DND-41 (cell line): ENCODE results near the gene NUMA1.
A peak's percentile ranks its signal among the peaks of the same experiment; 100 is the strongest.

Experiments
- ATAC-seq: fragments of 200-7000 bp; cut with Tn5 transposase; 3 replicates; pipeline ENCODE4 v1.9.1; 2021; ENCODE audit warnings: low read depth; ENCODE audit not compliant: insufficient read depth
- DNase-seq: peaks from one replicate; pipeline ENCODE4 v3.0.0-alpha.2; 2020
- H2AFZ ChIP-seq: 2 replicates; pipeline ENCODE4 v1.6.0; 2012; ENCODE audit warnings: low read depth, low read length
- H3K27ac ChIP-seq: 2 replicates; pipeline ENCODE4 v1.5.1; 2012; ENCODE audit warnings: low read length, inconsistent platforms
- H3K27me3 ChIP-seq: fragments of 200-600 bp; sonication (generic); 2 replicates; pipeline ENCODE4 v1.6.0; 2012; ENCODE audit warnings: low read length, mild to moderate bottlenecking, inconsistent platforms; ENCODE audit not compliant: insufficient read depth, poor library complexity
- H3K36me3 ChIP-seq: 2 replicates; pipeline ENCODE4 v1.5.1; 2012; ENCODE audit warnings: low read length, inconsistent platforms; ENCODE audit not compliant: insufficient read depth
- H3K4me1 ChIP-seq: 2 replicates; pipeline ENCODE4 v1.5.1; 2012; ENCODE audit warnings: mild to moderate bottlenecking, low read length; ENCODE audit not compliant: insufficient read depth
- H3K4me2 ChIP-seq: 2 replicates; pipeline ENCODE4 v1.6.0; 2012; ENCODE audit warnings: mild to moderate bottlenecking, moderate library complexity, low read length, inconsistent platforms; ENCODE audit not compliant: insufficient read depth
- H3K4me3 ChIP-seq, 2 experiments: fragments of 200-600 bp in 1 of 2; shearing (Covaris generic) in 1 of 2; 2 replicates each; pipeline ENCODE4 v1.5.1; 2012 to 2016; ENCODE audit warnings: inconsistent platforms in 2 of 2, low read length in 2 of 2, mild to moderate bottlenecking in 2 of 2, low read depth in 1 of 2, moderate library complexity in 1 of 2
- H3K79me2 ChIP-seq: 2 replicates; pipeline ENCODE4 v1.6.0; 2012; ENCODE audit warnings: low read length, inconsistent platforms; ENCODE audit not compliant: insufficient read depth
- H3K9ac ChIP-seq: 2 replicates; pipeline ENCODE4 v1.6.0; 2012; ENCODE audit warnings: low read depth, mild to moderate bottlenecking, inconsistent platforms, low read length, moderate library complexity
- H3K9me3 ChIP-seq: 2 replicates; pipeline ENCODE4 v1.5.1; 2012; ENCODE audit warnings: low read length, moderate library complexity, mild to moderate bottlenecking, inconsistent platforms; ENCODE audit not compliant: insufficient read depth, severe bottlenecking
- H4K20me1 ChIP-seq: 2 replicates; pipeline ENCODE4 v1.6.0; 2012; ENCODE audit warnings: low read length; ENCODE audit not compliant: insufficient read depth
- EZH2 ChIP-seq: IDR thresholded peaks from 3 replicates; pipeline ENCODE4 v1.6.1; 2012; ENCODE audit warnings: borderline replicate concordance, low read depth, mild to moderate bottlenecking, moderate library complexity, low read length, inconsistent platforms; ENCODE audit not compliant: severe bottlenecking
- TF ChIP-seq, protein P1 (sequence below): IDR thresholded peaks from 2 replicates; pipeline ENCODE4 v1.5.1; 2012; ENCODE audit warnings: borderline replicate concordance, low read length, moderate library complexity, mild to moderate bottlenecking; ENCODE audit not compliant: poor library complexity, severe bottlenecking; ENCODE audit errors: extremely low read depth

The NUMA1 gene

DNA sequence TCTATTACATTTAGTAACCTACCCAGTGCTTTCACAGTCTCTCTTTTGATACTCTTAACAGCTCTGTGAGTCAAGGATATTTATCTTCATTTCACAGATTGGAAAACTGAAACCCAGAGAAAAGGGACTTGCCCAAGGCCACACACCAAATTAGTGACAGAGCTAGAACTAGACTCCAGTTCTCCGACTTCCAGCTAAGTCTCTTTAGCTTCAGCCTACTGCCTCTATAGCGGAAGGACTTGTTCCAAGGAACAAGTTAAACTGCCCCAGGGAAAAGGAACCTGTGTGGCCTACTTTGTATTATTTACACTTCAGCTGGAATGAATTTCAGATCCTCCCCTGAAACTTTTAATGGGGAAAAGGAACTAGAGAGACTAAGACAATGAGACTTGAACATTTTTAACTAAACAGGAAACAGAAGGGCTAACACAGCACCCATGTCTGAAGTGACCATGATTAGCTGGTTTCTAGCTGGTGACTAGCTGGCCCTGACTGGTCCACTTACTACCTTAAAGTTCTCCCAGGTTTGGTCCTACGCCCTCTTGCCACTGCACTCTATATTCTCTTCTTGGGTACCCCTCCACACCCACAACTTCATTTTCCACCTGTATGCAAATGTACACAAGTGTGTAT, 1.6 kb upstream of the NUMA1 start:
- peaks cover 36% of the 10 kb centered on the region for H3K4me1 ChIP-seq
- H3K79me2 ChIP-seq: peaks cover 33% of the 10 kb centered on the region
- no peaks in the 10 kb centered on the region for H3K9me3 ChIP-seq
- 0 out of 2 replicates have a peak overlapping the region, but pooled peaks have one; percentile 73 for H2AFZ ChIP-seq
- H3K36me3 ChIP-seq: peaks cover 14% of the 10 kb centered on the region
- H3K9ac ChIP-seq: no peak overlapping the region
- no peak for ATAC-seq
- peak overlapping the region; percentile 79; the same call in 1 of the 2 replicates for H3K27ac ChIP-seq
- no peak for TF ChIP-seq EZH2
- TF ChIP-seq, protein P1, sequence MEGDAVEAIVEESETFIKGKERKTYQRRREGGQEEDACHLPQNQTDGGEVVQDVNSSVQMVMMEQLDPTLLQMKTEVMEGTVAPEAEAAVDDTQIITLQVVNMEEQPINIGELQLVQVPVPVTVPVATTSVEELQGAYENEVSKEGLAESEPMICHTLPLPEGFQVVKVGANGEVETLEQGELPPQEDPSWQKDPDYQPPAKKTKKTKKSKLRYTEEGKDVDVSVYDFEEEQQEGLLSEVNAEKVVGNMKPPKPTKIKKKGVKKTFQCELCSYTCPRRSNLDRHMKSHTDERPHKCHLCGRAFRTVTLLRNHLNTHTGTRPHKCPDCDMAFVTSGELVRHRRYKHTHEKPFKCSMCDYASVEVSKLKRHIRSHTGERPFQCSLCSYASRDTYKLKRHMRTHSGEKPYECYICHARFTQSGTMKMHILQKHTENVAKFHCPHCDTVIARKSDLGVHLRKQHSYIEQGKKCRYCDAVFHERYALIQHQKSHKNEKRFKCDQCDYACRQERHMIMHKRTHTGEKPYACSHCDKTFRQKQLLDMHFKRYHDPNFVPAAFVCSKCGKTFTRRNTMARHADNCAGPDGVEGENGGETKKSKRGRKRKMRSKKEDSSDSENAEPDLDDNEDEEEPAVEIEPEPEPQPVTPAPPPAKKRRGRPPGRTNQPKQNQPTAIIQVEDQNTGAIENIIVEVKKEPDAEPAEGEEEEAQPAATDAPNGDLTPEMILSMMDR: no peak
- H3K4me2 ChIP-seq: peak overlapping the region; percentile 75
- H3K4me3 ChIP-seq: no peak overlapping the region
- no peak for DNase-seq
- no peaks in the 10 kb centered on the region for H3K27me3 ChIP-seq
- peaks cover 18% of the 10 kb centered on the region for H4K20me1 ChIP-seq

DNA sequence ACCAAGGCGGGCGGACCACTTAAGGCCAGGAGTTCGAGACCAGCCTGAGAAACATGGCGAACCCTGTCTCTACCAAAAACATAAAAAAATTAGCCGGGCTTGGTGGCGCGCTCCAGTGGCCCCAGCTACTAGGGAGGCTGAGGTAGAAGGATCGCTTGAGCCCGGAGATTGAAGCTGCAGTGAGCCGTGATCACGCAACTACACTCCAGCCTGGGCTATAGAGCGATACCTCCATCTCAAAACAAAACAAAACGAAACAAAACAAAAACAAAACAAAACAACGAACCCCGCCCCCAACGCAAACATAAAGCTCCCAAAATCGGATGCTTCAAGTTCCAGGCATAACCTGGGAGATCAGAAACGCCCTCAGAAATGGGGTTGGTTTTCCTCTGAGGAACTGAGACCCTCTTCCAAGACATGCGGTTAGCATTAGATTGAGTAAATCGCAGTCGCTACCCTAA, 872 bp upstream of the NUMA1 start:
- H2AFZ ChIP-seq: peak overlapping the region; percentile 73
- peak overlapping the region; percentile 19 to 61; a peak in 3 of 4 replicates for H3K4me3 ChIP-seq
- peaks cover 13% of the 10 kb centered on the region for H3K36me3 ChIP-seq
- TF ChIP-seq EZH2: no peak
- no peaks in the 10 kb centered on the region for H3K9me3 ChIP-seq
- H3K79me2 ChIP-seq: peaks cover 41% of the 10 kb centered on the region
- H3K27me3 ChIP-seq: no peaks in the 10 kb centered on the region
- H3K9ac ChIP-seq: peak overlapping the region; percentile 58
- H3K4me2 ChIP-seq: peak overlapping the region; percentile 75
- DNase-seq: no peak
- peaks cover 18% of the 10 kb centered on the region for H4K20me1 ChIP-seq
- peak overlapping the region; percentile 79 for H3K27ac ChIP-seq
- ATAC-seq: no peak
- peaks cover 36% of the 10 kb centered on the region for H3K4me1 ChIP-seq

DNA sequence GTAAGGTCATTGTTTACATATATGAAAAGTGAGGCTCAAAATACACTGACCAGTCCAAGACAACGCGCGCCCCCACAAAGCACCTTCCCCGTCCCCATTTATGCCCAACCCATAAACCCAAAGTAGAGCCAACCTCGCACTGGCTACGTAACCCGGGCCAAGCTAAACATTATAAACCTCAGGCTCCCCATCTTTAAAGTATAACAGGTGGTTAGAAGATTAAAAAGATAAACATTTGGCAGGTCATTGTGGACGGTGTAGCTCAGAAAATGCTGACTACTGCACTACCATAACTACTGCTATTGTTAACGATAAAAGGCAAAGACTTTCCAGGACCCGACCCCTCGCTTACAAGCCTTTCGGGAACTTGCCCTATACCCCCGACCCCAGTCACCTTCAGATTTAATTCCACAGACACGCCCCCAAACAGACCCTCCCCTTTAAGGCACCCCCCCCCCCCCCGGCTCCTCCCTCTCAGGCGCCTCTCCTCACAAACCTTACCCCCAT, 470 bp downstream of the NUMA1 start:
- H3K4me1 ChIP-seq: peaks cover 36% of the 10 kb centered on the region
- peaks cover 23% of the 10 kb centered on the region for H4K20me1 ChIP-seq
- H3K4me3 ChIP-seq: peak overlapping the region; percentile 86 to 96
- H3K36me3 ChIP-seq: peaks cover 17% of the 10 kb centered on the region
- no peaks in the 10 kb centered on the region for H3K9me3 ChIP-seq
- H3K27me3 ChIP-seq: no peaks in the 10 kb centered on the region
- ATAC-seq: peak; percentile 42
- peak overlapping the region; percentile 92 for H3K27ac ChIP-seq
- H3K9ac ChIP-seq: peak overlapping the region; percentile 81
- no peak for DNase-seq
- peaks cover 54% of the 10 kb centered on the region for H3K79me2 ChIP-seq
- H2AFZ ChIP-seq: peak overlapping the region; percentile 81
- TF ChIP-seq, protein P1: no peak
- no peak for TF ChIP-seq EZH2
- H3K4me2 ChIP-seq: peak overlapping the region; percentile 95

DNA sequence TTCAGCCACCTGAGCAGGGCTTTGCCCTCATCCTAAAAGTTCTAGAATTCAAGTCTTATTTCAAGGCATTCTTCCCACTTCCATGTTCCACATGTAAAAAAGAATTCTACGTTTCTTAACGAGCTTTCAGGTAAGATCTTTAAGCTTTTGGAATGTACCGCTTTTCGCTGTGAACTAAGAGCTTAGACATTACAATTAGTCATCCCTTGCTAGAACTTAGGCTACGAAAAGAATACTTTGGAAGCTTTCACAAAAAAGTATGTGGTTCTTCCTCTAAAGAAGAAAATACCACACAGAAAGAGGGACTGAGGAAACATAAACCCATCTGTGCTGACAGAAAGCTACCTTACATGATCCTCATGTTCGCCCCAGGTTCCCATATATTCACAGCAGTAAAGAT, 1.9 kb downstream of the NUMA1 start:
- H3K27me3 ChIP-seq: no peaks in the 10 kb centered on the region
- peak overlapping the region; percentile 95 for H3K4me2 ChIP-seq
- H3K79me2 ChIP-seq: peaks cover 66% of the 10 kb centered on the region
- H3K4me1 ChIP-seq: peaks cover 36% of the 10 kb centered on the region
- peaks cover 27% of the 10 kb centered on the region for H4K20me1 ChIP-seq
- no peaks in the 10 kb centered on the region for H3K9me3 ChIP-seq
- H3K9ac ChIP-seq: peak overlapping the region; percentile 81; the same call in 1 of the 2 replicates
- H3K36me3 ChIP-seq: peaks cover 20% of the 10 kb centered on the region
- TF ChIP-seq EZH2: no peak
- TF ChIP-seq, protein P1: no peak
- no peak for DNase-seq
- H3K4me3 ChIP-seq: peak overlapping the region in 1 of 2 experiments; percentile 96; a peak in 2 of 4 replicates
- peak overlapping the region; percentile 38; the same call in 1 of the 2 replicates for H3K27ac ChIP-seq
- H2AFZ ChIP-seq: no peak overlapping the region
- ATAC-seq: no peak
